C1 segment of cervical spinal cord (tissue), 14 donors: ENCODE results near the gene DLGAP1.
"Not testable (repeated sequence)": the region's sequence is repeated elsewhere in the genome, so short reads cannot be mapped to it uniquely, and the experiment has no call there.

Experiments used
- DNase-seq, 14 donors: peaks; one replicate each; lab custom pipeline; 2025; lab: John Stamatoyannopoulos, UW

Gene DLGAP1

DNA sequence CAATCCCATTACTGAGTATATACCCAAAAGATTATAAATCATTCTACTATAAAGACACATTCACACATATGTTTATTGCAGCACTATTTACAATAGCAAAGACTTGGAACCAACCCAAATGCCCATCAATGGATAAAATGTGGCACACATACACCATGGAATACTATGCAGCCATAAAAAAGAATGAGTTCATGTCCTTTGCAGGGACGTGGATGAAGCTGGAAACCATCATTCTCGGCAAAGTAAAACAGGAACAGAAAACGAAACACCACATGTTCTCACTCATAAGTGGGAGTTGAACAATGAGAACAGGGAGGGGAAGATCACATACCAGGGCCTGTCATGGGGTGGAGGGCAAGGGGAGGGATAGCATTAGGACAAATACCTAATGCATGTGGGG, 167.8 kb downstream of the DLGAP1 start:
- not testable (repeated sequence) for DNase-seq

DNA sequence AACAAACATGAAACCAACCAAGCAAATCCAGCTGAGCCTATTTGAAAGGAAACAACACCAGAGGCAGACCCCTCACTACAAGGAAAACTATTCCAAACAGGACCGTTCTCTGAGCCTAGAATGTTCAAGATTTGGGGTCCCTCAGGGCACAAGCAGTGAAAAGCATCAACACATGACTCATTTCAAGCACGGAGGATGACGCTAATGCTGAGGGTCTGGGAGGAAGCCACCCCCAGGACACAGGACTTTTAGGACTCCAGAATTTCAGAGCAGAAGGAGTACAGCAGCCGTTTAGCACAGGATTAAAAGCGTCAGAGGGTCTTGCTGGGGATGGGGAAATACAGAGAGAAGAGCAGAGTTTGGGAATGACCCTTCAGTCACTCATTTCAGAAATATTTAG, 168.9 kb downstream of the DLGAP1 start:
- DNase-seq = no peak

DNA sequence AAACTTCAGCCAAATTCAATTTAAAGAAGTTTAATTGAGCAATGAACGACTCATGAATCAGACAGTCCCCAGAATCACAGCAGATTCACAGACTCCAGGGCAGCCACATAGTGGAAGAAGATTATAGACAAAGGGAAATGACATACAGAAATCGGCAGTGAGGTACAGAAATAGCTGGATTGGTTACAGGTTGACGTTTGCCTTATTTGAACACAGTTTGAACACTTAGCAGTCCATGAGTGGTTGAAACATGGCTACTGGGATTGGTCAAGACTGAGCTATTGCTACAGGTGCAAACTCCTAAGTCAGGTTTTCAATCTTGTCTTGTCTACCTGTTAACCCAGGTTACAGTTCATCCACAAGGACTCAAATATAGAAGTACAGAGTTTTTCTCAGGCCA, 169.6 kb downstream of the DLGAP1 start:
- no peak for DNase-seq

DNA sequence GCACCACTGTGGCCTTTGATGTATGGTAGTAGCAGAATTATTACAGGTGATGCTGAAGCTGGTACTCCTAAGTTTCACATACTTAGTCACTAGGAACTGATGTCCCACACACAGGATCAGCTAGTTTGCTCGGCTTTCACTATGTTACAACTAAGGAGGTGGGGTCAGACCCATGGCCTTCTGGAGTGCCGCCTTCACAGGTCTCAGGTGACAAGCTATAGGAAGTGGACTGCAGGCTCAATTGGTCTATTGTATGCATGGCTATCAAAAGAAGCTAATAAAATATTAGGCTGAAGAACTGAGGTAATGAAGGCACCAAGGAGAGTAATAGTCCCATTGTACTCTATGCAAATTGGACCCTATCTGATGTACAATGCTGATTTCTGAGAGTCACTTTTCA, 170.6 kb downstream of the DLGAP1 start:
- DNase-seq = no peak

DNA sequence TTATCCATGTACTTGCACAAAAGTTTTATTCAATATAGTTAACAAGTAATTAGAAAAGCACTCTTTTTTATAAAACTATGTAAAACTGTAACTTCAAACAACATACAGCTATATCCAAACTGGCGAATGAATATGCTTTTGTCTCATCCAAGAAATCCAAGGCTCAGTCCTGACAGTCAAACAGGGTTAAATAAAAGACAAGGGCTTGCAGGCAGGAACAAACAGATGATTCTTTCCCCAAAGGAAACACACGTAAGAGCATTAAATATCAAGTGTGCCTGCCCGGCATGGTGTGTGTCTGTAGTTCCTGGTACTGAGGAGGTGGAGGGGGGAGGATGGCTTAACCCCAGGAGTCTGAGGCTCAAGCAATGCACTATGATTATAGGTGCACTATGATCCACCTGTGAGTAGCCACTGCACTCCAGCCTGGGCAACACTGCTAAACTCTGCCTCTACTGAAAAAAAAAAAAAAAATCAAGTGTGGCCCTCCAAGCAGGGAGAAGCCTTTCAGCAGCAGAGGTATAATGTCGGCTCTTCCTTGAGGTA, 171.3 kb downstream of the DLGAP1 start:
- DNase-seq = no peak

DNA sequence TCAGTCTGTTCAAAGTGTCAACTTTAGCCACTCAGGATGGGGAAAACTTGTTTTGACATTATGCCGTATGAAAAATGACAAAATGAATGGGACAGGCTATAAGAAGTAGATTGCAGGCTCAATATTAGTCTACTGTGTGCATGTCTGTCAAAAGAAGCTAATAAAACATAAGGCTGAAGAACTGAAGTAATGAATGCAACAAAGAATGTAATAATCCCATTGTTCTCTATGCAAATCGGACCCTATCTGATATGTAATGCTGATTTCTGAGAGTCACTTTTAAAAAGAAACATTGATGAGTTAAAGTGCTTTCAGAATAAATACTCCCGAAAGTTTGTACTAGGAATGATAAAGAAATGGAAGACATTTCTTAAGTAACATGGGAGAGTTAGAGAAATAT, 172.2 kb downstream of the DLGAP1 start:
- DNase-seq = no peak

DNA sequence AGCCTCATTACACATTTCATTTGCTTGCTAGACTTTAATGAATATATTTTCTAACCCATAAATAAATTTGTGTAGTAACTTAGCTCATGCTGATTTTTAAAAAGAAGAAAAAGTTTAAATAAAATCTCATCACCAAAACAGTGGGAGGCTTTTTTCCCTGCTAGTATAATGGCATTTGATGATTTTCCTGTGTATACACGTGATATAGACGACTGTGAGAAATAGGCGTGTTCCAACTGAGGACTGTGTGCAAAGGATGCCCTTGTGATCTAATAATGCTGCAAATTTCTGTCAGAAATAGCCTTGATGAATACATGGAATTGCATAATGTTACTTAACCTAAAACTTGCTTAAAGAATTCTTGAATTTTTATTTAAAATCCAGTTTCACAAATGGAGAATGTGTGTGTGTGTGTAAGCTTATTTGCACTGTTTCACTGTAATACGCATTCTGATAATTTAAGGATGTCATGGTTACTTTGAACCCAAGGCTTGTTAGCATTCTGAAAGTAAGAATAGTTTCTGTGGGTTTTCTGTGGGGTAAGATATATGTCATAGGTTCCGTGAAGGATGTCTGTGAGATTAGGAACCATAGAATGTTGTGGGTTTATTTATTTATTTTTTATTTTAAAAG, 178.0 kb downstream of the DLGAP1 start:
- DNase-seq = no peak

DNA sequence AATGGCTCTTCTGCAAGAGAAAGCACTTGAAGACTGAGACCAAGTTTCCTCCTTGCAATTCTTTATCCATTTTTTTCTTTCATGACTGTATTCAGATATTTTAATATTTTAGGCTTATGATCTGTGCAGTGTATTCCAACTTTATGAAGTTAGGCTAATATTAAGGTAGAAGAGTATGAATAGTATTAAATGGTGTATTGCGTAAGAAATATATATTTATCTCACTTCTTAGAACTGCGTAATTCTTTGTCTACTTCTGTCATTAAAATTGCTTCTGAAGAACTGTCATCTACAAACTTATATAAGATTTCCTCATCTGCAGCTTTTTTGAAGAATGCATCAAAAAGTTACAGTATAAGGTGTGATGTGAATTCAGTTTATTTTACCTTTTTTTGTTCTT, 183.2 kb downstream of the DLGAP1 start:
- DNase-seq = no peak

DNA sequence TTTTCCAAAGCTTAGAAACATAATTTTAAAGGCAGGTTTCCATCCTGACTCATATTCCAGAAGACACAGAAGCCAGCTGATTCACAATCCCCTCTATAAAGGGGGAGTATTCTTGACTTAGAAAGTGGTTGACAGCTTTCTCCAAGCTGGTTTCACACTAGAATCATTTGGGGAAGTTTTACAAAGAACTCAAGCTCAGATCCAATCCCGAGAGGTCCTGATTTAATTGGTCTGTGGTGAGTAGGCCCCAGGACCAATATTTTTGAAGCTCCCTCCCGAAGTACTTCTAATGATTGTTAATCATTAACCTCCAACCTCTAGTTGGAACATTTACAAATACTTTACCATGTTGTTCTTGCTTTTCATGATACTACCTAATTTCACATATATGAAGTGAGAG, 184.1 kb downstream of the DLGAP1 start:
- DNase-seq = no peak

DNA sequence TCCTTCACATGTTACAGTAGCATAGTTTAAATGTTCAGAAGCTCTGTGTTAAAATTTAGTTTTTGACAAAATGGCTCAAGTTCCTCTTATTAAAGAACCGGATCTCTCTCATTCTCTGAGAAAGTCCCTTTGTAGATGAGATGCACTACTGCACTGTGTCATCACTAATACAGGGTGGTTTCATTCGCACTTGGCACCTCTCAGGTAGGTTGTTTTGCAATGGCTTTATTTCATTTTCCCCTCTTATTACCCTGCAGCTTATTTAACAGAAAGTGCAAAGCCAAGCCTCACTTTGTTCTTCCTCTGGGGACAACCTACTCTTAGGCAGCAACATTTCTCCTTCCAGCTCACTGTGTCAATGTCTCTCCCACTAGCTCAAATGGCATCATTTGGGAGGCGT, 185.1 kb downstream of the DLGAP1 start:
- DNase-seq = no peak

DNA sequence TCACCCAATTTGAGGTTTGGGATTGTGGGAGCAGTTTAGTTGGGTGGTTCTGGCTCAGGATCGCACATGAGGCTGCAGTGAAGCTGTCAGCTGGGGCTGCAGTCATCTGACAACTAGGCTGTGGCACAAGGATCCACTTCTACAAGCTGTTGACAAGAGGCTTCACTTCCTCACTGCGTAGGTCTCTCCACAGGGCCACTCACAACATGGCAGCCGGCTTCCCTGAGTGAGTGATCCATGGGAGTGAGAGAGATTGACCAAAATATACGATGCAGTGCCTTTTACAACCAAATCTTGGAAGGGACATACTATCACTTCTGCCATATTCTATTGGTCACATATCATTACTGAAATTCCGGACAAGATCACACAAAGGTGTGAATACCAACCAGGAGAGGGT, 187.5 kb downstream of the DLGAP1 start:
- DNase-seq = no peak

DNA sequence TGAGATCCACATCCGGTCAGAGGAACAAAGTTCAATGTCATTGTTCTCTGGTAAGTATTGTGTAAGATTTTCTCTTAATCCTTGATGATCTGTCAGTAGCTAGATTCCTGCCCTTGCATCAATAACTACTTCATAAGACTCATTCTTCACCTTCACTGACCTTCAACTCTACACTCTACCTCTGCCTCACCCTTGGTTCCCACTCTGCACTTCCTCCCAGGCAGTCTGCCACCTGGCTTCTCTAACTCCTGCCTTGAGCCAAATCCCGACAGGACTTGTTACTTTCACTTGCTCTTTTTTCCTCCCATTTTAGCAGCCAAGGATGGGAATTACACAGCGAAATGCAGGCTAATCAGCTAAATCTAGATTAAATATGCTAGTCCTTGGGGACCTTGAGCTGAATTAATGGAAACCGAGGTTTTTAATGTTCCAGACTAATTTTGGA, 190.7 kb downstream of the DLGAP1 start:
- DNase-seq = peak in 4 of 14 donors; percentile 2 to 95 (median 6)

DNA sequence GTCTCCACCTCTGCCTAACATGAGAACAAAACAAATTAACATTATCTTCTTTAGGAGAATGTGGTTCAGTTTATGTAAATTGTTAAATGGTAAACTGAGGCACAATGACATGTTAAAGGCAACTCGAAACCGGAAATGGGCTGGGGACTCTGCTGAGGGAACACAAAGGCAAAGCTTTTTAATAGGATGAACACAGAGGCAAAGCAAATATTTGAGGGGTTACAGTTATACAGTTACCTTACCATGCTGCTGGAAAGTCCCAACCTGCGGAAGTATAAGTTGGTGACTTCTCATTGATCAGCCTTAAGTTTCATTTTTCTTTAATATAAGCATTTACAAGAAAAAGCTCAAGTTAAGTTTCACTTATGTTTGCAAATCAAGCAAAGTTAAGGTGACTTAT, 195.0 kb downstream of the DLGAP1 start:
- DNase-seq = no peak

DNA sequence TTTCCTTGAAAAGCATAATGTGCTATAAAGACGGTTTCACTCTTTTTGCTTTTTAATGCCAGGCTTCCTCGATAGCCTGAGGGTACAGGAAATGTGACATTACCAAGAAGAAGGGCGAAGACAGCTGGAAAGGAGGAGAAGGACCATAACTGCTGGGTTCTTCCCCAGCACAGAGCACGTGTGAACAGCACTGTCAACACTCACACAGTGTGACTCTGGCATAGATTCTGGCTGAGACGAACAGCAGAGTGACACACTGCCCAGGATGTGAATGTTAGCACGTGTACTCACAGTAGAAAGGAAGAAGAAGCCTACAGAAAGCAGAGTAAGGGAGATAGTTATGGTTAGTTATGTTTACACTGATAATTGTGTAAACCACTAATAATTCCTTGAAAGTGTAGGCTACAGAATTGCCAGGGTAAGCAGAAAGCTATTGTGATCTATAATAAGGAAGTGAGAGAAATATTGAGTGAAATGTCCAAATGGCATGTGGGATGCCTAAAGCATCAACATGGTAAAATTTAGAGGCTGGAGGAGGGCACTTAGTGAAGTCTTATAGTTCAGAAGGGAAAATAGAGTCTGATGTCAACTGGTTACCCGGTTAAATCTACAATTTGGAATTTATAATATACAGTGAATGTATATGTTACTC, 198.2 kb downstream of the DLGAP1 start:
- DNase-seq = no peak

DNA sequence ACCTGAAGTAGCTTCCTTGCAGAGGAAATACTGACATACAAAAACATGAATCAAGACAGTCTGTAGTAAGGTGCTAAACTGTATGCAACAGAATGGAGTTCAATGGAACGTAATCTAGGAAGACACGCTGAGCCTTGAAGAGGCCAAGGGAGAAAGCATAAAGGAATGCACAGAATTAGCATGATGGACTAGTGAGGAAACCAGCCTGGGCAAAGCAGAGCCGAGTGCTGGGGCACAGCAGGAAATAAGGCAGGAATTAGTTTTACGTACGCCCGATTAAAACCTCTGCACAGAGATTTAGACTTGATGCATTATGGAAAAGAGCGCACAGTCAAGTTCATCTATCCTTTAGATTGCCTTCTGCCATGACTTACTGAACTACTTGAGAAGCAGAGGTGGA, 200.3 kb downstream of the DLGAP1 start:
- no peak for DNase-seq

DNA sequence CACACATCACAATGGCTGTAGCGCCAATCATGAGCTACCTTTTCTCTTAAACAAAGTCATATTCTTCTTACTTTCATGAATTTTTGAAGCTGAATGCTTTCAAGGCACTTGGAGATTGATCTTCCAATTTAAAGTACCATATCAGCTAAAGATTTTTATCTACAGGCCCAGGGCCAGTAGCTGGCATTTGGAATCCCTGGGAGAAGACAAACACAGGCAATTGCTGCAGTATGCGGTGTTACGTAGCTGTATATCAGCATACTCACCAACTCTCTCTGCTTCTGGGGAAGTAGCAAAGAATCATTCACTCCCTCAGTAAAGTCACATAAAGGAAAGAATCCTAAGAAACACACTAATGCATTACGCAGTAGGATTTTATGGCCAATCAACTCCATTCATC, 202.3 kb downstream of the DLGAP1 start:
- DNase-seq = no peak

DNA sequence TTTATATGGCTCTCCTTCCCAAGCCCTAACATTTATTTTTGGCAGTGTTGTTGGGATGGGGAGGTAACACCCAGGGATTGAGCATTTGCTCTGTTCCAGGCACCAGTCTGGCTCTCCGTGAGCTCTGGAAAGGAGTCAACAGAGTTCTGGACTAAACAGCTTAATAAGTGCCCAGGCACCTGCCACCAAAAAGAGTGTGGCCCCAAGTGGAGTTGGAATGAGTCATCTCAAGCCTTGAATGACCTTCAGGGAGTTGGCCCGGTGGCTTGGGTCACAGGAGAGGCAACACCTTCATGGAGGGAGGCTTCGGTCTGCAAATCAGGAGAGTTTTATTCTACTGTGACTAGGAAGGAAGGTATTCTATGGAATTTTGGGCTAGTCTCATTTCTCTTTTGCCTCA, 203.2 kb downstream of the DLGAP1 start:
- DNase-seq = peak in 1 of 14 donors; percentile 64

DNA sequence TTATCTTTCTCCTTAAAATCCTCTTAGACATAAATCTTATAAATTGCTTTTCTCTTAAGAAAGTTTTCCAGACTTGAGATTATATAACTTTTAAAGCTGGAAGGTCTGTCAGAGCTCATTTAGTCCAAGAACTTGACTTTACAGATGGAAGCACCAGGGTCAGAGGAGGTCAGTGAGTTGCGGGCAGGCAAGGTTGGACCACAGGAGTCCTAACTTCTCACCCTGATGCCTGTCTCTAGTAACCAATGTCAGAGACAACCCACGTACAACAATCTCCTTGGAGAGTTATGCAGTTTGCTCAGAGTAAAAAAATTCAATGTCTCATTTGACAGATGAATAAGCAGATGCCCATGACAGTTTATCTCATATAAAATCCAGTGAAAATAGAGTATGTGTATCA, 203.9 kb downstream of the DLGAP1 start:
- DNase-seq = no peak

DNA sequence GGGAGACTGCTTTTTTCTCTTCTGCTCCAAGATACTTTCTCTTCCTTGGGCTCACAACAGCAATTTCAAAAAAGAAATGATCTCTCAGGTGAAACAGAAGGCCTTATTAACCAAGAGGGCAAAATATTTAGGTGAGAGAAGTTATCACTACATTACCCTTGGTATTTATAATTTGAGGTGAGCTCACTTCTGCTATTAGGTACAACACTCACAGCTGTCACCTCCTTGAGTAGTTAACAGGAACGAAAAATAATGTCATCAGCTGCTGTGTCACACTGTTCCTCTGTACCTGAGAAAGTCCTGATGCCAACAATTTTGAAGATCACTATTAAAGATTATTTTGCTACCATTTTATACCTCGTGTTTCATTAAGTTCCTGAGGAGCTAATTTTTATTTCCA, 205.0 kb downstream of the DLGAP1 start:
- DNase-seq = no peak

DNA sequence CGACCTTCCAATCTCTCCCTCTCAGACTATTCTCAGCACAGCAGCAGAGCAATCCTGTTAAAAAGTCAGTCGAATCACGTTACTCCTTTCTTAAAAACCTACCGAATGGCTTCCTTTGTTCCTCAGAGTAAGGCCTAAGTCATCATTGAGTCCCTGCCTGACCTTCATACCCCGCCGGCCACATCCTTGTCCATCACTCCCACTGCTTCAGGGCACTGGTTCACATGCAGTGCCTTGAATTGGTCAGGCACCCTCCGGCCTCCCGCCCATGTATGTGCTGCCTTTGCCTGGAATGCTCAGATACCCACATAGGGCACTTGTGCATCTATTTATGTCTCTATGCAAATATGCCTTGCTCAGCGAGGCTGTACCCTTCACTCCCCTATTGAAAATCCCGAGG, 206.4 kb downstream of the DLGAP1 start:
- no peak for DNase-seq

DNA sequence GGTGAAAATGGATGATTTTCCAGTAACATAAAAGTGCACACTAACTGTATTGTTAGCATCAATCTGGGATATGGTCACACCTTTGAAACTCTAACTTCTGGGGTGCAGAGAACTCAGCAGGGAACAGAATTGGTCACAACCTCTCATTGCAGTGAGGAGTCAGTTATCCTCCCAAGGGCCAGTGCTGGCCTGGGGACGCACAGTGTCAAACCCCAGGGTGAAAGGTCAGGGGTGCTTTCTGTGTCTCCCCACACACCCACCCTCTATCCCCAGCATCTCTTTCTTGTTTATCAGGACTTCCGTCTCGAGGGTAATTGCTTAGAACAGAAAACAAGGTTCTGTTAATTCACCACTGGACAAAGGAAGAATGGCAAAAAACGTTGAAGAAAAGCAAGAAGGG, 208.7 kb downstream of the DLGAP1 start:
- DNase-seq = no peak

DNA sequence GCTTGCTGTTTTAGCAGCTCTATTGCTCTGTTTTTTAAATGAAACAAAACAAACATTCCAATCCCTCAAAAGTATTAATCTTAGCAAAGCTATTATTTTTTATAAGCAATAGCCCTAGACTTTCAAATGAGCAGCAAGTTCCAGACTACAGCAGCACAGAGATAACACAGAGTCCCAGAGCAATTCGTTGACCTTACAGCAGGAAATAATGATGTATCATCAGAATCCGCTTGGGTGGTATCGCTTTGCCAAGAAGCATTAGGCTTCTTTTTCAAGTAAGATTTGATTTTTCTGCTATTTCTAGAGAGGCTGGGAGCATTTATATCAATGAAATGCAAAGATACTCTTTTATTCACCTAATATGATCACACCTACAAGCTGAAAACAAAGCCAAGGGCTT, 209.7 kb downstream of the DLGAP1 start:
- no peak for DNase-seq

DNA sequence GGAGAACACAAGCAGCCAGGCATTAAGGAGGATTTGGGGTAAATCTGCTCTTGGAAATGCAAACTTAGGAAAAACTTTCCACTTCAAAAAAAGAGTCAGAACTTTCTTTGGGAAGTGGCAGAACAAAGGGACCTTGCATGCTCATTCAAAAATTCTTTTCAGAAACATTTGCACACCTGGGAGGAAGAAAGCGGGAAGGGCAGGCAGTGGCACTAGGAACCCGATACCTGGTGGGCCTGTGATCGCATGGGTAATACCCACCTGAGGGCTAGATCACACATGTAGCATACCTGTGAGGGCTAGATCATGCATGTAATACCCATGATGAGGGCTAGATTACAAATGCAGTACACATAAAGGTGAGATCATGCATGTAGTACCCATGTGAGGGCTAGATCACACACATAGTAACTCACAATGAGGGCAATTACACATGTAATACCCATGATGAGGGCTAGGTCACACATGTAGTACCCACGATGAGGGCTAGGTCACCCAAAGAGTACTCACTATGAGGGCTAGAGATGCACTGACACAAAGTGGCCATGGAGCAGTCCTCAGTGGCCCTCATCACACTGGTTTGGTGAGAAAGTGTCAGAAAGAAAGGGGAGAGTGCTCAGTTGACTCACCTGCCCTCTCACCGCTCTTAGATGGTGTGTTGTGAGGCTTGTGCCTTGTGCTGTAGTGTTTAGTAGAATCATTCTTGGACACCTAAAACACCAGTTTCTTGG, 212.5 kb downstream of the DLGAP1 start:
- DNase-seq = no peak
